ENCODE measurements around the gene ZNF202.

ZNF202 gene

DNA sequence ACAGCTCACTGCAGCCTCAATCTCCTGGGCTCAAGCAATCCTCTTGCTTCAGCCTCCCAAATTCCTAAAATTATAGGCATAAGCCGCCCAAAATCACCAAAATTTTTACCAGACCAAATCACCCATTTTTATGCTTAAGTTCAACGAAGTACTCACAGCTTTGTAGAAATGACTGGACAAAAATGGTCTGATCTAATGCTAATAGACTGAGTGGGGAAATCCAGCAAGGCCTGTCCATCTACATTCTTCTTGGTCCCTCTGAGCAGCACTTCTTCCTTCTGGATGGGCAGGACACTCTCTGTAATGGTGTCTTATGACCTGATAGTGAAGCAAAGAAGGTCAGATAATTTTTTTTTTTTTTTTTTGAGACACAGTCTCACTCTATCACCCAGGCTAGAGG lies 31.6 kb upstream of the ZNF202 start:
- H3F3A ChIP-seq (ENCODE audit: insufficient read depth, low read length): no peaks in the 10 kb centered on the region
- no peaks in the 10 kb centered on the region for H3K79me2 ChIP-seq (ENCODE audit: insufficient read depth, low read length)
- H3K9me2 ChIP-seq (ENCODE audit: low read depth, low read length): no peaks in the 10 kb centered on the region
- H3K27ac ChIP-seq (ENCODE audit: low read depth, low read length, poor library complexity, severe bottlenecking): no peak overlapping the region
- H3K27me3 ChIP-seq (ENCODE audit: insufficient read depth, low read length): no peaks in the 10 kb centered on the region
- H4K20me1 ChIP-seq (ENCODE audit: insufficient read depth, low read length): no peaks in the 10 kb centered on the region
- H3K4me2 ChIP-seq (ENCODE audit: low read length): no peak overlapping the region
- no peaks in the 10 kb centered on the region for H3K9me3 ChIP-seq (ENCODE audit: low read length)
- H2AFZ ChIP-seq (ENCODE audit: low read length): no peak overlapping the region
- H3K4me3 ChIP-seq (ENCODE audit: low read depth, low read length, poor library complexity, severe bottlenecking): no peak overlapping the region
- no peak overlapping the region for H3K9ac ChIP-seq (ENCODE audit: low read length)
- no peaks in the 10 kb centered on the region for H3K36me3 ChIP-seq (ENCODE audit: insufficient read depth, low read length)
- no peaks in the 10 kb centered on the region for H3K4me1 ChIP-seq (ENCODE audit: insufficient read depth, low read length, severe bottlenecking)
- TF ChIP-seq EZH2 (IDR thresholded peaks at IDR 0.05; ENCODE audit: borderline replicate concordance, low read length): no peak
- TF ChIP-seq, protein P1, sequence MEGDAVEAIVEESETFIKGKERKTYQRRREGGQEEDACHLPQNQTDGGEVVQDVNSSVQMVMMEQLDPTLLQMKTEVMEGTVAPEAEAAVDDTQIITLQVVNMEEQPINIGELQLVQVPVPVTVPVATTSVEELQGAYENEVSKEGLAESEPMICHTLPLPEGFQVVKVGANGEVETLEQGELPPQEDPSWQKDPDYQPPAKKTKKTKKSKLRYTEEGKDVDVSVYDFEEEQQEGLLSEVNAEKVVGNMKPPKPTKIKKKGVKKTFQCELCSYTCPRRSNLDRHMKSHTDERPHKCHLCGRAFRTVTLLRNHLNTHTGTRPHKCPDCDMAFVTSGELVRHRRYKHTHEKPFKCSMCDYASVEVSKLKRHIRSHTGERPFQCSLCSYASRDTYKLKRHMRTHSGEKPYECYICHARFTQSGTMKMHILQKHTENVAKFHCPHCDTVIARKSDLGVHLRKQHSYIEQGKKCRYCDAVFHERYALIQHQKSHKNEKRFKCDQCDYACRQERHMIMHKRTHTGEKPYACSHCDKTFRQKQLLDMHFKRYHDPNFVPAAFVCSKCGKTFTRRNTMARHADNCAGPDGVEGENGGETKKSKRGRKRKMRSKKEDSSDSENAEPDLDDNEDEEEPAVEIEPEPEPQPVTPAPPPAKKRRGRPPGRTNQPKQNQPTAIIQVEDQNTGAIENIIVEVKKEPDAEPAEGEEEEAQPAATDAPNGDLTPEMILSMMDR (IDR thresholded peaks at IDR 0.05; ENCODE audit: low read length): no peak

DNA sequence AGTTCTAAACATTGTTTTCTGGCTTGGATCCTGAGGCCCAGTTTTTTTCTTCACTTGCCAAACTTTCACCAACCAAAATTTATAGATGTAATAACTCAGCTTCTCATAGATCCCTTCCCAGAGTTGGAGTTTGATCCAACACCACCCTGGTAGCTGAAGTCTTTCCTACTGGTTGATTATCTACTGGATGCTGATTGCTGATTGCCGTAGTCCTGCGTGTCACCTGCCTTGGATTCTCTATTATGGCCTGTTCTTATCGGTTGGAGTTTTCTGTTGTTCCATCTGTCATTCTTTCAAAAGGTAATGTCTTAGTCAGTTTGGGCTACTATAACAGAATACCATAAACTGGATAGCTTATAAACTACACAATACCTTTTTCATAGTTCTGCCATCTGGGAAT lies 30.2 kb upstream of the ZNF202 start:
- no peaks in the 10 kb centered on the region for H3K27me3 ChIP-seq (ENCODE audit: insufficient read depth, low read length)
- H3K27ac ChIP-seq (ENCODE audit: low read depth, low read length, poor library complexity, severe bottlenecking): no peak overlapping the region
- no peaks in the 10 kb centered on the region for H3K9me3 ChIP-seq (ENCODE audit: low read length)
- no peaks in the 10 kb centered on the region for H3K79me2 ChIP-seq (ENCODE audit: insufficient read depth, low read length)
- no peaks in the 10 kb centered on the region for H4K20me1 ChIP-seq (ENCODE audit: insufficient read depth, low read length)
- no peaks in the 10 kb centered on the region for H3K9me2 ChIP-seq (ENCODE audit: low read depth, low read length)
- H2AFZ ChIP-seq (ENCODE audit: low read length): no peak overlapping the region
- no peaks in the 10 kb centered on the region for H3K36me3 ChIP-seq (ENCODE audit: insufficient read depth, low read length)
- no peak for TF ChIP-seq EZH2 (IDR thresholded peaks at IDR 0.05; ENCODE audit: borderline replicate concordance, low read length)
- TF ChIP-seq, protein P1 (IDR thresholded peaks at IDR 0.05; ENCODE audit: low read length): no peak
- no peak overlapping the region for H3K4me3 ChIP-seq (ENCODE audit: low read depth, low read length, poor library complexity, severe bottlenecking)
- no peaks in the 10 kb centered on the region for H3K4me1 ChIP-seq (ENCODE audit: insufficient read depth, low read length, severe bottlenecking)
- no peak overlapping the region for H3K9ac ChIP-seq (ENCODE audit: low read length)
- no peak overlapping the region for H3K4me2 ChIP-seq (ENCODE audit: low read length)
- H3F3A ChIP-seq (ENCODE audit: insufficient read depth, low read length): no peaks in the 10 kb centered on the region

DNA sequence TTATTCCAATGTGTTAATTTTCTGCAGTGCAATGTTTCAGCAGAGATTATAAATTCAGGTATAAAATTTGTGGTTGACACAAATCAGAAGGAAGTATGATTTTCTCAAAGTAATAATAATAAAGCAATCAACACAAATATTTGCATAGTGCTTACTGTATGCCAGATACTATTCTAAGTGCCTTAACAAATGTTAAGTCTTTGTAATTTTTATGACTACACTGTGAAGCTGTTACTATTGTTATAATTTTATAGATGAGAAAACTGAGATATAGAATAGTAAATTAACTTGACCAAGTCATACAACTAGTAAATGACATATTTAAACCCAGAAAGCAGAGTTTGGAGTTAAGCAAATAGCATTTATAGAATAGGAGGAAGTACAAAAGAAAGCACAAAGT lies 29.3 kb upstream of the ZNF202 start:
- no peaks in the 10 kb centered on the region for H3K27me3 ChIP-seq (ENCODE audit: insufficient read depth, low read length)
- H3K9me3 ChIP-seq (ENCODE audit: low read length): no peaks in the 10 kb centered on the region
- no peak overlapping the region for H3K27ac ChIP-seq (ENCODE audit: low read depth, low read length, poor library complexity, severe bottlenecking)
- no peak overlapping the region for H3K4me3 ChIP-seq (ENCODE audit: low read depth, low read length, poor library complexity, severe bottlenecking)
- no peaks in the 10 kb centered on the region for H3K9me2 ChIP-seq (ENCODE audit: low read depth, low read length)
- H4K20me1 ChIP-seq (ENCODE audit: insufficient read depth, low read length): no peaks in the 10 kb centered on the region
- H2AFZ ChIP-seq (ENCODE audit: low read length): no peak overlapping the region
- no peaks in the 10 kb centered on the region for H3K4me1 ChIP-seq (ENCODE audit: insufficient read depth, low read length, severe bottlenecking)
- H3K36me3 ChIP-seq (ENCODE audit: insufficient read depth, low read length): no peaks in the 10 kb centered on the region
- TF ChIP-seq, protein P1 (IDR thresholded peaks at IDR 0.05; ENCODE audit: low read length): no peak
- TF ChIP-seq EZH2 (IDR thresholded peaks at IDR 0.05; ENCODE audit: borderline replicate concordance, low read length): no peak
- H3K4me2 ChIP-seq (ENCODE audit: low read length): no peak overlapping the region
- no peaks in the 10 kb centered on the region for H3K79me2 ChIP-seq (ENCODE audit: insufficient read depth, low read length)
- H3F3A ChIP-seq (ENCODE audit: insufficient read depth, low read length): no peaks in the 10 kb centered on the region
- no peak overlapping the region for H3K9ac ChIP-seq (ENCODE audit: low read length)
